Mucosa of rectum (tissue), 2 donors: ENCODE measurements around the gene BABAM2.
"Not testable (repeated sequence)": the region's sequence is repeated elsewhere in the genome, so short reads cannot be mapped to it uniquely, and the experiment has no call there.

Experiments
- H3K27ac ChIP-seq, 2 donors: one replicate each; pipeline ENCODE4 v1.7.0; 2013; ENCODE audit warnings: inconsistent platforms in 2 of 2, low read depth in 2 of 2, low read length in 2 of 2
- H3K27me3 ChIP-seq, 2 donors: one replicate each; pipeline ENCODE4 v1.7.0; 2013; ENCODE audit warnings: low read length in 2 of 2; ENCODE audit not compliant: control insufficient read depth in 2 of 2, insufficient read depth in 2 of 2
- H3K36me3 ChIP-seq, 2 donors: one replicate each; pipeline ENCODE4 v1.7.0; 2013; ENCODE audit warnings: low read length in 2 of 2; ENCODE audit not compliant: control insufficient read depth in 2 of 2, insufficient read depth in 2 of 2
- H3K4me1 ChIP-seq, 2 donors: one replicate each; pipeline ENCODE4 v1.7.0; 2013; ENCODE audit warnings: low read length in 2 of 2, mild to moderate bottlenecking in 1 of 2; ENCODE audit not compliant: control insufficient read depth in 2 of 2, insufficient read depth in 2 of 2
- H3K4me3 ChIP-seq, 2 donors: one replicate each; pipeline ENCODE4 v1.7.0; 2013; ENCODE audit warnings: low read length in 2 of 2
- H3K9ac ChIP-seq, 2 donors: one replicate each; pipeline ENCODE4 v1.7.0; 2013; ENCODE audit warnings: low read length in 2 of 2, low read depth in 1 of 2, mild to moderate bottlenecking in 1 of 2
- H3K9me3 ChIP-seq, 2 donors: one replicate each; pipeline ENCODE4 v1.7.0; 2013; ENCODE audit warnings: low read length in 2 of 2; ENCODE audit not compliant: control insufficient read depth in 2 of 2
- donor health status: healthy.
- donor health status: Normal muscosa, but diverticular disease.

The BABAM2 gene

GRCh38 chr2:28327581-28327955 lies 437.0 kb downstream of the BABAM2 start:
- Histone ChIP-seq H3K4me3 (no peak overlapping the region), H3K9me3 (no peaks in the 10 kb centered on the region), H3K4me1 (peaks cover 2 to 7% of the 10 kb centered on the region in 2 donors), H3K27ac (peak overlapping the region in 1 of 2 donors; percentile 23), H3K9ac (no peak overlapping the region), H3K27me3 (no peaks in the 10 kb centered on the region), H3K36me3 (no peaks in the 10 kb centered on the region)

- peaks cover 2 to 7% of the 10 kb centered on the region in 2 donors for H3K4me1 ChIP-seq
- no peak overlapping the region for H3K4me3 ChIP-seq
- H3K9me3 ChIP-seq: no peaks in the 10 kb centered on the region
- H3K9ac ChIP-seq: no peak overlapping the region
- H3K27me3 ChIP-seq: no peaks in the 10 kb centered on the region
- peak overlapping the region in 1 of 2 donors; percentile 23 for H3K27ac ChIP-seq
- no peaks in the 10 kb centered on the region for H3K36me3 ChIP-seq
Measured at GRCh38 chr2:28327956-28328922, 437.7 kb downstream of the BABAM2 start.

- Histone ChIP-seq H3K27me3 (no peaks in the 10 kb centered on the region), H3K9ac (no peak overlapping the region), H3K9me3 (no peaks in the 10 kb centered on the region), H3K4me3 (no peak overlapping the region), H3K36me3 (no peaks in the 10 kb centered on the region), H3K27ac (no peak overlapping the region), H3K4me1 (peaks cover 2 to 7% of the 10 kb centered on the region in 2 donors)
Measured at GRCh38 chr2:28329184-28329583, 438.7 kb downstream of the BABAM2 start.

GRCh38 chr2:28330722-28331121 lies 440.2 kb downstream of the BABAM2 start:
- not testable (repeated sequence) for H3K27me3 ChIP-seq, H3K36me3 ChIP-seq, H3K27ac ChIP-seq, H3K4me3 ChIP-seq, H3K9me3 ChIP-seq, H3K4me1 ChIP-seq, H3K9ac ChIP-seq

- H3K9me3 ChIP-seq, H3K4me3 ChIP-seq, H3K27ac ChIP-seq, H3K9ac ChIP-seq, H3K4me1 ChIP-seq, H3K27me3 ChIP-seq, H3K36me3 ChIP-seq: not testable (repeated sequence)
Measured at GRCh38 chr2:28331797-28332196, 441.3 kb downstream of the BABAM2 start.

GRCh38 chr2:28332696-28333095 lies 442.2 kb downstream of the BABAM2 start:
- H3K27ac ChIP-seq: no peak overlapping the region
- H3K9ac ChIP-seq: no peak overlapping the region
- peaks cover 0 to 4% of the 10 kb centered on the region in 2 donors for H3K4me1 ChIP-seq
- no peaks in the 10 kb centered on the region for H3K9me3 ChIP-seq
- H3K36me3 ChIP-seq: no peaks in the 10 kb centered on the region
- H3K27me3 ChIP-seq: no peaks in the 10 kb centered on the region
- no peak overlapping the region for H3K4me3 ChIP-seq

- H3K4me3 ChIP-seq: no peak overlapping the region
- no peaks in the 10 kb centered on the region for H3K9me3 ChIP-seq
- no peak overlapping the region for H3K9ac ChIP-seq
- no peaks in the 10 kb centered on the region for H3K27me3 ChIP-seq
- H3K27ac ChIP-seq: no peak overlapping the region
- H3K4me1 ChIP-seq: peaks cover 0 to 2% of the 10 kb centered on the region in 2 donors
- H3K36me3 ChIP-seq: no peaks in the 10 kb centered on the region
Measured at GRCh38 chr2:28333606-28334526, 443.3 kb downstream of the BABAM2 start.

GRCh38 chr2:28334527-28334894 lies 444.0 kb downstream of the BABAM2 start:
- Histone ChIP-seq H3K9ac (no peak overlapping the region), H3K4me3 (no peak overlapping the region), H3K9me3 (no peaks in the 10 kb centered on the region), H3K27me3 (no peaks in the 10 kb centered on the region), H3K36me3 (peaks cover 0 to 4% of the 10 kb centered on the region in 2 donors), H3K27ac (no peak overlapping the region), H3K4me1 (peaks cover 0 to 3% of the 10 kb centered on the region in 2 donors)

GRCh38 chr2:28335265-28335664 lies 444.7 kb downstream of the BABAM2 start:
- not testable (repeated sequence) for H3K9me3 ChIP-seq, H3K36me3 ChIP-seq

GRCh38 chr2:28335666-28336065 lies 445.1 kb downstream of the BABAM2 start:
- Histone ChIP-seq H3K9ac (no peak overlapping the region), H3K4me3 (no peak overlapping the region), H3K36me3 (peaks cover 0 to 4% of the 10 kb centered on the region in 2 donors), H3K27ac (no peak overlapping the region), H3K9me3 (no peaks in the 10 kb centered on the region), H3K27me3 (no peaks in the 10 kb centered on the region), H3K4me1 (peaks cover 0 to 4% of the 10 kb centered on the region in 2 donors)

More at GRCh38 chr2:28335265-28335664, 444.7 kb downstream of the BABAM2 start:
- not testable (repeated sequence) for H3K4me1 ChIP-seq, H3K27ac ChIP-seq, H3K27me3 ChIP-seq, H3K4me3 ChIP-seq, H3K9ac ChIP-seq
